Psoas muscle (tissue), 8 donors: ENCODE results near the gene SDCCAG8. TPM values are rescaled to one million over a fixed set of nuclear protein-coding genes. Genes with fewer than 3 reads are reported as not detected.
A peak's percentile ranks its signal among the peaks of the same experiment; 100 is the strongest.

ENCODE experiments used
- ATAC-seq, 4 donors: fragments of 200-7000 bp; cut with Tn5 transposase; one replicate each; pipeline ENCODE4 v1.9.1; 2020; ENCODE audit warnings: moderate library complexity in 3 of 4, mild to moderate bottlenecking in 2 of 4
- DNase-seq, 2 donors: peaks; one replicate each; pipeline ENCODE4 v3.0.0-alpha.2; 2020
- H3K27ac ChIP-seq: fragments of 200-600 bp; one replicate; pipeline ENCODE4 v1.8.0; 2022
- H3K27me3 ChIP-seq, 3 donors: fragments of 200-600 bp in 1 of 3; one replicate each; pipeline versions ENCODE4 v1.6.1 to v1.8.0; 2013 to 2022; ENCODE audit warnings: low read length in 2 of 3, mild to moderate bottlenecking in 2 of 3, moderate library complexity in 1 of 3; ENCODE audit not compliant: insufficient read depth in 3 of 3
- H3K36me3 ChIP-seq, 2 donors: fragments of 200-600 bp in 1 of 2; one replicate each; pipeline versions ENCODE4 v1.6.1 to v1.8.0; 2013 to 2022; ENCODE audit warnings: low read depth in 1 of 2, mild to moderate bottlenecking in 1 of 2, moderate library complexity in 1 of 2; ENCODE audit not compliant: insufficient read depth in 1 of 2
- H3K4me1 ChIP-seq: fragments of 200-600 bp; one replicate; pipeline ENCODE4 v1.8.0; 2022
- H3K4me3 ChIP-seq: fragments of 200-600 bp; one replicate; pipeline ENCODE4 v1.8.0; 2022; ENCODE audit warnings: mild to moderate bottlenecking
- H3K9me3 ChIP-seq: fragments of 200-600 bp; one replicate; pipeline ENCODE4 v1.8.0; 2022
- CTCF ChIP-seq: fragments of 200-600 bp; IDR thresholded peaks from one replicate; pipeline ENCODE4 v1.8.0; 2022; ENCODE audit warnings: antibody characterized with exemption
- WGBS, 3 donors: extraction: QIAGEN DNeasy Blood & Tissue Kit; methylation state at CpG; one replicate each; pipeline versions ENCODE4 v1.1.6 to v1.1.7; 2013; 5-methylcytosine and 5-hydroxymethylcytosine counted together
- intact Hi-C, 2 donors: fragments of 100-400 bp; cut with DNase I; formaldehyde crosslinking; loops; one replicate each; pipeline versions ENCODE4 v1.11.0 to v1.14.2; 2022
- polyA plus RNA-seq, 3 donors: library from polyadenylated mRNA; stranded (reverse); fragments of 200-250 nt; gene quantifications; one replicate each; pipeline ENCODE4 v1.2.3, GENCODE V29; 2013
- total RNA-seq, 4 donors: library from RNA; stranded (reverse); fragmentation: NEBNext Ultra II Directional in 2 of 4; extraction: Animal tissue kit (Norgen Biotek cat#: 25700) in 2 of 4; gene quantifications; one replicate each; pipeline versions ENCODE4 v1.2.1 to v1.2.4, GENCODE V29; 2021 to 2023
- donor health status: healthy with polysubstance abuse.
- donor health status: DM: no; HTN: no; CAD: no; lungs with moderate emphysema.
- donor health status: Bipolar disorder and iron deficiency.
- donor health status: healthy.
- donor health status: DM: yes; HTN: yes; CAD: no.
- donor health status: DM: no; HTN: no; CAD: no.
- donor health status: DM: no; HTN: no; CAD: no.
- donor health status: DM: yes; HTN: yes; CAD: no.

SDCCAG8 gene
- total and polyA plus RNA-seq, 7 donors = 6.4 to 27.6 (median 20.9) TPM

- Histone ChIP-seq H3K9me3 (no peaks in the 10 kb centered on the region), H3K4me3 (no peak overlapping the region), H3K27ac (no peak overlapping the region), H3K4me1 (peaks cover 4% of the 10 kb centered on the region), H3K36me3 (no peaks in the 10 kb centered on the region), H3K27me3 (no peaks in the 10 kb centered on the region)
- WGBS, 3 donors = 59 to 68% (median 65%) methylated on average over 2 of the region's 2 CpGs
- intact Hi-C loops = no loop called here
- DNase-seq (no peak), ATAC-seq (peak in 2 of 4 donors; percentile 28 to 37)
- no peak for TF ChIP-seq CTCF
Measured at GRCh38 chr1:243264717-243265116, 8.9 kb downstream of the SDCCAG8 start.

GRCh38 chr1:243266231-243266630 is 10.4 kb downstream of the SDCCAG8 start:
- no peak for TF ChIP-seq CTCF
- intact Hi-C loops = no loop called here
- no peaks in the 10 kb centered on the region for H3K9me3 ChIP-seq
- no peak for ATAC-seq
- H3K4me1 ChIP-seq = no peaks in the 10 kb centered on the region
- peaks cover 0 to 14% of the 10 kb centered on the region in 2 donors for H3K36me3 ChIP-seq
- H3K27me3 ChIP-seq = no peaks in the 10 kb centered on the region
- no peak overlapping the region for H3K4me3 ChIP-seq
- no peak overlapping the region for H3K27ac ChIP-seq
- 93 to 96% (median 95%) methylated on average over 4 of the region's 4 CpGs for WGBS, 3 donors
- DNase-seq = no peak

- Histone ChIP-seq H3K9me3 (no peaks in the 10 kb centered on the region), H3K4me3 (no peak overlapping the region), H3K4me1 (no peaks in the 10 kb centered on the region), H3K27me3 (no peaks in the 10 kb centered on the region), H3K36me3 (peaks cover 0 to 26% of the 10 kb centered on the region in 2 donors), H3K27ac (no peak overlapping the region)
- DNase-seq (no peak), ATAC-seq (peak in 1 of 4 donors; percentile 55)
- 88 to 95% (median 90%) methylated on average over 10 of the region's 10 CpGs for WGBS, 3 donors
- intact Hi-C loops = no loop called here
- no peak for TF ChIP-seq CTCF
Measured at GRCh38 chr1:243267471-243267880, 11.6 kb downstream of the SDCCAG8 start.

GRCh38 chr1:243267914-243268653 is 12.2 kb downstream of the SDCCAG8 start:
- Histone ChIP-seq H3K27ac (no peak overlapping the region), H3K36me3 (peaks cover 0 to 32% of the 10 kb centered on the region in 2 donors), H3K4me1 (no peaks in the 10 kb centered on the region), H3K27me3 (no peaks in the 10 kb centered on the region), H3K4me3 (no peak overlapping the region), H3K9me3 (no peaks in the 10 kb centered on the region)
- WGBS, 3 donors = 90 to 92% (median 90%) methylated on average over 12 of the region's 12 CpGs
- DNase-seq (no peak), ATAC-seq (no peak)
- TF ChIP-seq CTCF = no peak
- intact Hi-C loops = no loop called here
